ENCODE results near the gene TCF7L2.

DNA sequence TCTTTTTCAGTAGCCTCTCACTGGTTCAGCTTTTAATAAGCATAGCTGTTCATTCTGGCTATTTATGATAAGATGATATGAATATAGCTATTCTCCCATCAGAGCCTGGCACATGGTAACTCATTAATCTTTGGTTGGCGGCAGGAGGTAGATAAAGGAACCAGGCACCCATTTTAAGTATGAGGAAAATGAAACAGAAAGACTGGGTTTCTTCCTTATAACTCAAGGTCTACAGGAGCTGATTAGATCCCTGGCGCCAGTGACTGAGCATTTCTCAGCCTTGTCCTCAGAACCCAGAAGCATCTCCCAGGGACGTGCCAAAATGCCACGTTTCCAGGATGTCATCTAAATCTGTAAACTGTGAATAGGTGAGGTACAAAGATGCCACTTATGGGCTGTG, 141.9 kb downstream of the TCF7L2 start:
- TF ChIP-seq, protein P1, sequence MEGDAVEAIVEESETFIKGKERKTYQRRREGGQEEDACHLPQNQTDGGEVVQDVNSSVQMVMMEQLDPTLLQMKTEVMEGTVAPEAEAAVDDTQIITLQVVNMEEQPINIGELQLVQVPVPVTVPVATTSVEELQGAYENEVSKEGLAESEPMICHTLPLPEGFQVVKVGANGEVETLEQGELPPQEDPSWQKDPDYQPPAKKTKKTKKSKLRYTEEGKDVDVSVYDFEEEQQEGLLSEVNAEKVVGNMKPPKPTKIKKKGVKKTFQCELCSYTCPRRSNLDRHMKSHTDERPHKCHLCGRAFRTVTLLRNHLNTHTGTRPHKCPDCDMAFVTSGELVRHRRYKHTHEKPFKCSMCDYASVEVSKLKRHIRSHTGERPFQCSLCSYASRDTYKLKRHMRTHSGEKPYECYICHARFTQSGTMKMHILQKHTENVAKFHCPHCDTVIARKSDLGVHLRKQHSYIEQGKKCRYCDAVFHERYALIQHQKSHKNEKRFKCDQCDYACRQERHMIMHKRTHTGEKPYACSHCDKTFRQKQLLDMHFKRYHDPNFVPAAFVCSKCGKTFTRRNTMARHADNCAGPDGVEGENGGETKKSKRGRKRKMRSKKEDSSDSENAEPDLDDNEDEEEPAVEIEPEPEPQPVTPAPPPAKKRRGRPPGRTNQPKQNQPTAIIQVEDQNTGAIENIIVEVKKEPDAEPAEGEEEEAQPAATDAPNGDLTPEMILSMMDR (IDR thresholded peaks at IDR 0.05): no peak
- TF ChIP-seq POLR2A (IDR thresholded peaks at IDR 0.05): no peak

All from tibial nerve (tissue), 3 donors.